GM23338 (cell line): ENCODE results near the gene PTGIS.

Experiments
- EZH2phosphoT487 ChIP-seq: fragments of 200-600 bp; sonication (generic); IDR thresholded peaks from one replicate; pipeline ENCODE4 v1.8.1; 2018; ENCODE audit warnings: antibody characterized with exemption; ENCODE audit not compliant: unreplicated experiment
- POLR2AphosphoS5 ChIP-seq: IDR thresholded peaks from 2 replicates; pipeline ENCODE4 v1.6.1; 2016; ENCODE audit warnings: antibody characterized with exemption, low read depth
- TF ChIP-seq, protein P1 (sequence below), 2 experiments: fragments of 200-600 bp in 1 of 2; sonication (generic) in 1 of 2; conservative IDR thresholded peaks; 2 replicates each; pipeline versions ENCODE4 v1.5.1 to v1.6.1; 2016 to 2017; ENCODE audit warnings: antibody characterized with exemption in 2 of 2, low read depth in 2 of 2, mild to moderate bottlenecking in 2 of 2, moderate library complexity in 1 of 2

DNA sequence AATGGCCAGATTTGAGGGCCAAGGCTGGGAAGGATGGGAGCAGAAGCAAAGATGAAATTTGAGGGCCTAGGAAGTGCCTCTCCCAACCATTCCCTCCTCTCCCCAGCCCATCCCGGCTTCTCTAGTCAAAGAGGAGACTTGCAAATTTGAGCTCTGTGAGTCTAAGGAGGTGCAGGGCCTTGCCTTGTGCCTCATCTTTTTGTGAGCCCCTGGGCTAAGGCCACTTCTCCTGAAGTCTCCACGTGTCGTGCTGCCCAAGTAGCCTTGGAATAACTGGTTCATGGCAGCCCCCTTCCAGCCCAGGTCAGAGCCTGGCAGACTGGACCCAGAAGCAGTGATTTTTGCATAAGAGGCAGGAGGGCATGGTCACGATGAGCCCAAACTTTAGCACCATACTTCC, 6.7 kb downstream of the PTGIS start:
- TF ChIP-seq, protein P1, sequence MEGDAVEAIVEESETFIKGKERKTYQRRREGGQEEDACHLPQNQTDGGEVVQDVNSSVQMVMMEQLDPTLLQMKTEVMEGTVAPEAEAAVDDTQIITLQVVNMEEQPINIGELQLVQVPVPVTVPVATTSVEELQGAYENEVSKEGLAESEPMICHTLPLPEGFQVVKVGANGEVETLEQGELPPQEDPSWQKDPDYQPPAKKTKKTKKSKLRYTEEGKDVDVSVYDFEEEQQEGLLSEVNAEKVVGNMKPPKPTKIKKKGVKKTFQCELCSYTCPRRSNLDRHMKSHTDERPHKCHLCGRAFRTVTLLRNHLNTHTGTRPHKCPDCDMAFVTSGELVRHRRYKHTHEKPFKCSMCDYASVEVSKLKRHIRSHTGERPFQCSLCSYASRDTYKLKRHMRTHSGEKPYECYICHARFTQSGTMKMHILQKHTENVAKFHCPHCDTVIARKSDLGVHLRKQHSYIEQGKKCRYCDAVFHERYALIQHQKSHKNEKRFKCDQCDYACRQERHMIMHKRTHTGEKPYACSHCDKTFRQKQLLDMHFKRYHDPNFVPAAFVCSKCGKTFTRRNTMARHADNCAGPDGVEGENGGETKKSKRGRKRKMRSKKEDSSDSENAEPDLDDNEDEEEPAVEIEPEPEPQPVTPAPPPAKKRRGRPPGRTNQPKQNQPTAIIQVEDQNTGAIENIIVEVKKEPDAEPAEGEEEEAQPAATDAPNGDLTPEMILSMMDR (conservative IDR thresholded peaks at IDR 0.05; ENCODE audit: low read depth in 2 of 2): no peak
- TF ChIP-seq POLR2AphosphoS5 (no peak), EZH2phosphoT487 (no peak)
